ENCODE data around the gene NOCT. TPM values are rescaled to one million over a fixed set of nuclear protein-coding genes. Genes with fewer than 3 reads are reported as not detected.

The NOCT gene
- total and polyA plus RNA-seq, 2 of the 8 experiments (the other 6 are each of a cell fraction or from before 2014, with no cell fraction given): 10.4 to 45.5 TPM

GRCh38 chr4:139077567-139078355 lies 62.2 kb downstream of the NOCT start:
- no peak overlapping the region for H3K4me3 ChIP-seq (ENCODE audit: extremely low read depth in 1 of 4, insufficient read depth in 2 of 4, low read depth in 3 of 4, low read length in 4 of 4)
- no peaks in the 10 kb centered on the region for H3K9me3 ChIP-seq (ENCODE audit: insufficient read depth in 2 of 2, low read depth in 1 of 2, low read length in 1 of 2)
- CTCF ChIA-PET (ENCODE audit: partially characterized antibody): interaction anchor here (0.6 to 2.1 kb wide), 5 partner anchors 22 to 270 kb away, joined by 3 to 4 read pairs (median 3); no protein-coding TSS in a partner anchor
- peaks cover 0 to 3% (median 0%) of the 10 kb centered on the region in 4 experiments; a peak in 2 of 7 replicates for H3K4me1 ChIP-seq (replicated peaks in 1 of 4; ENCODE audit: control insufficient read depth in 3 of 4, insufficient read depth in 4 of 4, low read length in 3 of 4)
- H3K23me2 ChIP-seq (ENCODE audit: low read depth, low read length): 0 out of 2 replicates have a peak, but pooled peaks cover 3% of the 10 kb centered on the region
- DNase-seq (ENCODE audit: low read depth in 1 of 2, low spot score in 2 of 2) (no peak), FAIRE-seq (no peak)
- H3K4ac ChIP-seq (replicated peaks; ENCODE audit: insufficient read length, low read depth, low read length): no peak overlapping the region
- H2BK12ac ChIP-seq (ENCODE audit: low read depth, low read length): no peak overlapping the region
- H2BK20ac ChIP-seq (ENCODE audit: low read length): no peak overlapping the region
- POLR2A ChIA-PET (ENCODE audit: partially characterized antibody): interaction anchor here (1.0 kb wide), 1 partner anchor 13 kb away, joined by 3 read pairs; no protein-coding TSS in a partner anchor
- H4K8ac ChIP-seq (ENCODE audit: extremely low read depth, insufficient read depth, low read length): no peak overlapping the region
- no peak overlapping the region for H2AFZ ChIP-seq (ENCODE audit: low read length)
- H3K79me2 ChIP-seq (ENCODE audit: control insufficient read depth in 1 of 2, insufficient read depth in 2 of 2, low read length in 2 of 2): peaks cover 6 to 81% of the 10 kb centered on the region in 2 experiments; a peak in 3 of 4 replicates
- peaks cover 3 to 6% of the 10 kb centered on the region in 2 experiments for H4K20me1 ChIP-seq (replicated peaks in 1 of 2; ENCODE audit: control insufficient read depth in 1 of 2, insufficient read depth in 2 of 2, low read length in 2 of 2)
- peaks cover 0 to 8% (median 1%) of the 10 kb centered on the region in 4 experiments; a peak in 2 of 8 replicates for H3K36me3 ChIP-seq (ENCODE audit: control insufficient read depth in 2 of 4, insufficient read depth in 4 of 4, low read length in 3 of 4)
- H2BK5ac ChIP-seq (ENCODE audit: low read depth, low read length): no peak overlapping the region
- no peak overlapping the region for H3K14ac ChIP-seq (ENCODE audit: insufficient read length)
- H4K5ac ChIP-seq (ENCODE audit: insufficient read length, low read depth, low read length): no peak overlapping the region
- H3K18ac ChIP-seq (ENCODE audit: extremely low read depth, low read length): no peak overlapping the region
- H3K56ac ChIP-seq (replicated peaks; ENCODE audit: insufficient read length, low read depth, low read length): no peak overlapping the region
- H2BK15ac ChIP-seq (ENCODE audit: low read length): no peak overlapping the region
- no peak overlapping the region for H2AK5ac ChIP-seq (ENCODE audit: low read depth, low read length)
- H2BK120ac ChIP-seq (replicated peaks; ENCODE audit: low read depth, low read length): no peak overlapping the region
- H3K4me2 ChIP-seq (ENCODE audit: insufficient read depth in 1 of 2, low read depth in 2 of 2, low read length in 2 of 2): no peak overlapping the region
- no peak overlapping the region for H3K9ac ChIP-seq (replicated peaks in 1 of 4; ENCODE audit: extremely low read depth in 1 of 4, low read depth in 3 of 4, low read length in 3 of 4)
- H3K27ac ChIP-seq (ENCODE audit: low read depth, low read length): no peak overlapping the region
- H3K23ac ChIP-seq (ENCODE audit: insufficient read length): no peak overlapping the region
- WGBS, 2 experiments (ENCODE audit: extremely low coverage in 1 of 2, insufficient coverage in 1 of 2, insufficient read length in 1 of 2, insufficient replicate concordance in 2 of 2, low coverage in 1 of 2, low lambda C conversion rate in 2 of 2, missing lambda C conversion rate in 1 of 2): 92% methylated on average over 1 of the region's 1 CpG; no CpG with 5 or more reads in 1 of the 2 experiments
- H4K91ac ChIP-seq (replicated peaks; ENCODE audit: insufficient read length, low read length): no peak overlapping the region
- no peaks in the 10 kb centered on the region for H3K27me3 ChIP-seq (replicated peaks in 1 of 4; ENCODE audit: control insufficient read depth in 3 of 4, extremely low read depth in 1 of 4, insufficient read depth in 3 of 4, low read length in 3 of 4)
- no peaks in the 10 kb centered on the region for H3K79me1 ChIP-seq (ENCODE audit: low read depth, low read length)
- TF ChIP-seq ZNF274 (IDR thresholded peaks at IDR 0.05; ENCODE audit: borderline replicate concordance, extremely low read depth, low read length) (no peak), EGR1 (IDR thresholded peaks at IDR 0.05; ENCODE audit: borderline replicate concordance, low read depth, low read length) (no peak), CHD1 (IDR thresholded peaks at IDR 0.05; ENCODE audit: low read depth, low read length) (no peak), RNF2 (IDR thresholded peaks at IDR 0.05; ENCODE audit: borderline replicate concordance, low read depth, low read length, missing control alignments, poor library complexity, severe bottlenecking) (no peak), RAD21 (IDR thresholded peaks at IDR 0.05 in 1 of 2, conservative IDR thresholded peaks at IDR 0.05 in 1 of 2; ENCODE audit: low read depth in 2 of 2, low read length in 2 of 2) (no peak), SAP30 (IDR thresholded peaks at IDR 0.05; ENCODE audit: insufficient read depth, insufficient replicate concordance, low read length) (no peak), SP1 (IDR thresholded peaks at IDR 0.05; ENCODE audit: low read depth, low read length) (no peak), ATF3 (IDR thresholded peaks at IDR 0.05; ENCODE audit: insufficient read depth, low read depth, low read length) (no peak), RXRA (IDR thresholded peaks at IDR 0.05; ENCODE audit: insufficient read depth, low read depth, low read length) (no peak), YY1 (IDR thresholded peaks at IDR 0.05; ENCODE audit: low read depth, low read length) (no peak)

Measured in H1 (cell line).